Inflammatory macrophage (primary cell): ENCODE data around the gene SPTBN4.
"Not testable (repeated sequence)": the region's sequence is repeated elsewhere in the genome, so short reads cannot be mapped to it uniquely, and the experiment has no call there.

Experiments
- DNase-seq, 2 donors: peaks; one replicate each; pipeline ENCODE4 v3.0.0-alpha.2; 2020 to 2022
- total RNA-seq, 18 experiments: gene quantifications; one replicate each; lab custom pipeline; 2026; ENCODE audit warnings: mixed read lengths in 6 of 18, inconsistent platforms in 2 of 18; lab: John Stamatoyannopoulos, UW

The SPTBN4 gene
- 0.12 to 7.1 (median 1.8) reads per million in 18 experiments for total RNA-seq

DNA sequence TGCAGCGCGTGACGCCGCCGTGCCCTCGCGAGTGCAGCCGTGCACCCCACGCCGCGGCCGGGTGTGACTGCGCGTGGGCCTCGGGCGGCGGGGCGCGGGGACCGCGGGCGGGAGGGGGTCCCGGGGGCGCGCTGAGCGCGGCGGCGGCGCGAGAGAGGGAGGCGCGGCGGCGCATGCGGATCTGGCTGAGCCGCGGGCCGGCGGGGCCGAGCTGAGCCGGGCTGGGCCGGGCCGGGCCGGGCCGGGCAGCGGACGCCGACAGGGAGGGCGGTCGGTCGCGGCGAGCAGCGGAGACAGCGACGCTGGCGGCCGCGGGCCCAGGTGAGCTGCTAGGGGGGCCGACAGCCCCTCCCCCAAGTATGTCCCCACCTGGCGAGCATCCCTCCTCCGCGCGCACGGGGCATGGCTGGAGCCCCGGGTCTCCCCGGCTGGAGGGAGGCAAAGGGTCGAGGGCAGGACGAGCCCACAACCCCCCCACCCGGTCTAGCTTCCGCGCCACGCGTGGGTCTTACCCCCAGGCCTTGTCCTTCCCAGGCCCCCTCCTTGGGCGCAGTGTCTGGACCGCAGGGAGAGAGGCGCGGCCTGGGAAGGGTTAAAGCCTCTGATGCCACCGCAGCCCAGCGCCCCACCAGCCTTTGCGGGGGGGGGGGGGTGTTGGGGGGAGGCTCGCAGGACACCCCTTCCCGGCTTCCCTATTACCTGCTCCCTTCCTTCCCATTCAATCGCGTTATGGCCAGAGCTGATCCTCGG, at the start of gene SPTBN4:
SPTBN4 (plus strand) TSS at position 17 of the 750 bp plus-strand sequence. CDS start 5,621 bp downstream, outside the sequence.
- DNase-seq = no peak

DNA sequence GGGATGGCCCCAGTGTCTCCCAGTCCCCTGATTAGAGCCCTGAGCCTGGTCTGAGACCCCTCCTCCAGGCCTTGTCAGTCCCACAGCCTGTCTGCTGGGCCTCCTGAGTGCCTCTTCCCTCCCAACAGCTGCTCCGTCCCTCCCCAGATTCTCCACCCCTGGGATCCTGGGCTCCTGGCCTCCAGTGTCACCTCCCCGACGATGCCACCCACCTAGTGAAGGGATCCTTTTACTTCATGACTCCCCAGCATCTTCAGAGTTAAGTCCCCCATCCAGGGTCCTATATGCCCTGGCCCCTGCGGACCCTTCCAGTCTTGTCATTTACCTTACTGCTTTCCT, 49.2 kb upstream of the SPTBN4 start:
- no peak for DNase-seq

DNA sequence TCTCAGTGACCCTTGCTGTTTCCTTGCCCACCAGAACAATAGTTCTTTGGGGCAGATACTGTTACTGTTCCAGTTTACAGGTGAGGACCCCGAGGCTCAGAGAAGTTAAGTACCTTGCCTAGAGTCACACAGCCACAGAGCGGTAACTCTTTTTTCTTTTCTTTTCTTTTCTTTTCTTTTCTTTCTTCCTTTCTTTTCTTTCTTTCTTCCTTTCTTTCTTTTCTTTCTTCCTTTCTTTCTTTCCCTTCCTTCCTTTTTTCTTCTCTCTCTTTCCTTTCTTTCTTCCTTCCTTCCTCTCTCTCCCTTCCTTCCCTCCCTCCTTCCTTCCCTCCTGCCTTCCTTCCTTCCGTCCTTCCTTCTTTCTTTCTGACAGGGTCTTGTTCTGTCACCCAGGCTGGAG, 48.8 kb upstream of the SPTBN4 start:
- no peak for DNase-seq

DNA sequence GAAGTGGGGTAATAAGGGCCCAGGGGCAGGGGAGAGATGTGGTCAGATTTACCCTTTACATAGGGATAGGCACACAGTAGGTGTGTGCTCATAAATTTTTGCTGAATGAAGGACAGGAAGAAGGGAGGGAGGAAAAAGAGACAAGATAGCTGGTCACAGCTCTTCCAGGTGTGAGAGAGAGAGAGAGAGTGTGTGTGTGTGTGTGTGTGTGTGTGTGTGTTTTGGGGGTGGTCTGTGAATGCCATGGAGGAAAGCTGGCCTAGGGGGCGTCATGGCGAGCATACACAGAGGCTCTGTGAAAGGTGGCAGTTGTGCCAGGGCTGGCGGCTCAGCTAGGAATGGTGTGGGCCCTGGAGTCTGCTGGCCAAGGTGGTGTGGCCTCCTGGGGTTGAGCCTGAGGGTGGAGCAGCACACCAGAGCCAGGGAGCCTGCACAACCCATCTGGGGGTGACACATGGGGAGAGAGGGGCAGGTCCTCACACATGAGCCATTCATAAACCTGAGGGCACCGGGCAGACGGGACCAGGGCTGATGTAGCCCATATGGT, 47.7 kb upstream of the SPTBN4 start:
- DNase-seq = no peak

DNA sequence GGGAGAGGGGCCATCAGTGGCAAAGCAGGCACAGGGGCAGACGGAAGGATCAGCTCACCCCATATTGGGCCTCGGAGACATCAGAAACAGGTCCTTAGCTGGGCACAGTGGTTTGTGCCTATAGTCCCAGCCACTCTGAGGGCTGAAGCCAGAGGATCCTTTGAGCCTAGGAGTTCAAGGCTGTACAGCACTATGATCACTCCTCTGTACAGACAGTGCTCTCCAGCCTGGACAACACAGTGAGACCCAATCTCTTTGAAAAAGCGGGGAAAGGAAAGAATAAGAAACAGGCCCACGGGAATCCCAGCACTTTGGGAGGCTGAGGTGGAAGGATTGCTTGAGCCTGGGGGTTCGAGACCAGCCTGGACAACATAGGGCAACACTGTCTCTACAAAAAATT, 47.0 kb upstream of the SPTBN4 start:
- no peak for DNase-seq

DNA sequence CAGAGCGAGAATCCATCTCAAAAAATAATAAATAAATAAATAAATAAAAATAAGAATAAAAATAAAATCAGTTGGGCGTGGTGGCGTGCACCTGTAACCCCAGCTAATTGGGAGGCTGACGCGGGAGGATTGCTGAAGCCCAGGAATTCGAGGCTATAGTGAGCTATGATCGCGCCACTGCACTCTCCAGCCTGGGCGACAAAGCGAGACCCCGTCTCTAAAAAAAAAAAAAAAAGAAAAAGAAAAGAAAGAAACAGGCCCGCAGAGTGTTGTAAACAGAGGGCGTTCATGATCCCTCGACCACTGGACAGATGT, 46.4 kb upstream of the SPTBN4 start:
- no peak for DNase-seq

DNA sequence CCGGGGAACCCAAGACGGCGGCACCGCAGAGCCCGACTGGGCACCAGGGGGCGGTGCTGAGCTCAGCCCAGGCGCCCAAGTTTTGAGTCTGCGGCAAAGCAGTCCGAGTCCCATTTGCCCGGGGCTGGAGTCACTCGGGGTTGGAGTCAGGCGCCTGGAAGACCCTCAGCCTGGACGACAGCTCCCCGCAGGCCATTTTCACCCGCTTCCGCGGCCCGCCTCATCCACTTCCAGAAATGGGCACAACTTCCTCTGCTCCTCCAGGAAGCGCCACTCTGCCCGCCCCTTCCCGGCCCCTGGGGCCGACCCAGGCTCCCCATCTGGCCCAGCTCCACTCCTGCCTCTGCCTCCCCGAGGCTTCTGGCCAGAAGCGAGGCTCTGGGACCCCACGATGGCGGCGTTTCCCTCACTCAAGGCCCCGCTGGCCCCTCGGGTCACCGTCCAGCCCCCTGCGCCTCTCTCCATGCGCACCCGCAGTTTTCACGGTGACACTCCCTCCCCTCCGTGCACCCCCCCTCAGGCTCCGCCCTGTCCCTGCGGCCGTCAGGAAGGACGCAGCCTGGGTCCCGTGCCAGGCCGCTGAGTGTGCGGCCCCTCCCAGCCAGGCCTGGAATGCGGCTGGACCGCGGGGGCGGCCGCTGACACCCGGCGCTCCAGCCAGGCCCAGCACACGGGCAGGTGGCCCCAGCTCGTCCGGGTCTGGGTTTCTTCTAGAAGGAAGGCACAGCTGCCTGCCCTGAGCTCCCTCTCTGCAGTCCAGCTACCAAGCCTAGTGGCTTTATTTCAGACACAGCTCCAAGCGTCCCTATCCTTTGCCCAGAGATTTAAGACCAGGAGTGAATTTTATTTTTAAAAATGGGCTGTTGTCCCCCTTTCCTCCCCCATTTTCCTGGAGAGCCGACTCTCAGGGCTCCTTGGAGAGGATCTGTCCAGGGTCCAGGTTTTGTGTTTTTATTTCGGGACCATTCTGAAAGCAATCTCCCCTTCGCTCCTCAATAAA, 45.7 kb upstream of the SPTBN4 start:
- peak; percentile 84 to 89 for DNase-seq

DNA sequence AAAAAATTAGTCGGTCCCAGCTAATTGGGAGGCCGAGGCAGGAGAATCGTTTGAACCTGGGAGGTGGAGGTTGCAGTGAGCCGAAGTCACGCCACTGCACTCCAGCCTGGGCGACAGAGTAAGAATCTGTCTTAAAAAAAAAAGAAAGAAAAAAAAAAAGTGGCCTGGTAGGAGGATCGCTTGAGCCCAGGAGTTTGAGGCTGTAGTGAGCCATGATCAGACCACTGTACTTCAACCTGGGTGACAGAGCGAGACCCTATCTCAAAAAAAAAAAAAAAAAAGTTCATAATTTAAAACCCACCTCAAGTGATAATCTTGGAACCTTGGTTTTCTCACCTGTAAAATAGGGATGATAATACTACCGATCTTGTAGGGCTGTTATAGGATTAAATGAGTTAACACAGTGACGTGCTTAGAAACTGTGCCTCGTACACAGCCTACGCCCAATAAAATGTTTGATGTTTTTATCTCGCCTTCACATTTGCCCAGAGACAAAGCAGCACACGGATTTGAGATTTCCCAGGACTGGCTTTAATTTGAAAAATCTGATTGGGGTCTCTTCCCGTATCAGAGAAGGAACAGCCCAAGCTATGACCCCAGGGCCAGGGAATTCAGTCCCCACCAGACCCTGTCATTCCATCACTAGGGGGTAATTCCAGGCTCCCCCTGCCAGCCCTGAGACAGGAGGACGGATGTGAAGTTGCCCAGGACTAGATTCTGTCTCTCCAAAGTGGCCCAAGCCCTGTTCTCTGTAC, 44.6 kb upstream of the SPTBN4 start:
- no peak for DNase-seq

DNA sequence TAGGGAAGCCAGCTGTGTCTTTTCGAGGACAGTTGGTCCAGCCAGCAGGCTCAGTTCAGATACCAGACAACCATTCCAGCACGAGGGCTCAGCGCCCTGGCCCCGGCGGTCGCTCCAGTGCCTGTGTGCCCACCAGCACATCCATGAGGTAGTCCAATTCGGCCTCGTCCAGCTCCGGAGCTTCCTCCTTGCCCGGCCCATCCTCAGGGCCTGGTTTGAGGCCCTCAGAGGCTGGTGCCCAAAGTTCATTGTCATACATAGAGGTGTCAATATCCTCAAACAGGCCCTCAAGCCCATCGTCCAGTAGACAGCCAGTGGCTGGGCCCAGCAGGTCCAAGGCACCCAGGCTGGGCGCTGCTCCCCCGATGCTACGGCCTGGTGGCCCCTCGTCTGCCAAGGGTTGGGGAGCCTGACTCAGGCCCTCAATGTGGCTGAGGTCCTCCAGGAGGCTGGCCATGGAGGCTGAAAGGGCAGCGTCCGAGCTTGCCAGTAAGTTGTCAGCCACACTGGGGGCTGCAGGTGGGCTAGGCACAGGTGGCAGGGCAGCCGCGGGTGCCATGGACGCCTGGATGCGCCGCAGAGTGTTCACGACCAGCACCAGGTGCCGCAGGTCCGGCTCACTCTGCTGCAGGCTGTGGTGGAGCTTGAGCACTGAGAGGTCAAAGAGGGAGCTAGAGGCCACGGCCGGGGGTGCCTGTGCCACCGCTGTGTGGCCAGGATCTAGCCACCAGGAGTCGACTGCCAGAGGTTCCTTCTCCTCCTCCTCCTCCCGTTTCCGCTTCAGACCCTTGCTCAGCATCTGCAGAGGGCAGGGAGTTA, 43.8 kb upstream of the SPTBN4 start:
- DNase-seq = no peak

DNA sequence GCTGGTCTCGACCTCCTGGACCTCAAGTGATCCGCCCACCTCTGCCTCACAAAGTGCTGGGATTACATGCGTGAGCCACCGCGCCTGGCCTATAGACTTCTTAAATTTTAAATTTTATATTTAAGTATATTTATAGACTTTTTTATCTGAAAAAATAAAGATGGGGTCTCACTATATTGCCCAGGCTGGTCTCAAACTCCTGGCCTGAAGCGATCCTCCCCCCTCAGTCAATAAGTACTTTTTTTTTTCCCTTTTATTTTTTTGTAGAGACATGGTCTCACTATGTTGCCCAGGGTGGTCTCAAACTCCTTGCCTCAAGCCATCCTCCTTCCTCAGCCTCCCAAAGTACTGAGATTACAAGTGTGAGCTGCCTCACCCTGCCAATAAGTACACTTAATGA, 42.9 kb upstream of the SPTBN4 start:
- no peak for DNase-seq

DNA sequence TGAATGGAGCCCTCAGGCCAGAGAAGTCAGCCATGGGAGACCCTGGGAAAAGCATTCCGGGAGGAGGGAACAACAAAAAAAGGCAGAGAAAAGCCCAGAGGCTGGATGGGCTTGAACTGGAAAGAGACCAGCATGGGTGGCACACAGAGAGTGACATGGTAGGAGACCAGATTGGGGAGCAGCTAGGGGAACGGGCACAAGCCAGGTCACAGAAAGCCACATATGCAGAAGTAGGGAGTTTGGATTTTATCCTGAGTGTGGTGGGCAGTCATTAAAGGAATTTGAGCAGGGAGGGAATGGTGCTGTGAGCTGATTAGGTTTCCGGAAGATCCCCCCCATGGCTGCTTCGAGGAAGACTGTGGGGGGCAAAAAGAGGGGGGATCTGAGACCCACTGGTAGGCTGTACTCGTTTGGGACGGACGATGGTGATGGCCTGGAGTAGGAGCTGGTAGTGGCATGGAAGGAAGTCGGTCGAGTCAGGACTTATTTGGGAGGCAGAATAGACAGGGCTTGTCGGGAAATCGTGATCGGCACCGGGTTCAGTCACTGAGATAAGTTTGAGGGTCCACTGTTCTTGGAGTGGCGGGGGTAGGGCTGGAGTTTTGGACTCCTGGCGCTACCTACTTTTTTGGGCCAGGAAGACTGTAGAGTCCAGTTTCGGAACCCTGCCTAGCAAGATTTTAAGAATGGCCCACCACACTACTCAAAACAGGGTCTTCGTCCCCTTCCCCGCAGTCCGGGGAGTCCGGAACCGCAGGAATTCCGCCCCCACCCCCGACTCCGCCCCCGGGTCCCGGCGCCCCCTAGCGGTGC, 42.0 kb upstream of the SPTBN4 start:
- DNase-seq = peak in 1 of 2 donors; percentile 23

DNA sequence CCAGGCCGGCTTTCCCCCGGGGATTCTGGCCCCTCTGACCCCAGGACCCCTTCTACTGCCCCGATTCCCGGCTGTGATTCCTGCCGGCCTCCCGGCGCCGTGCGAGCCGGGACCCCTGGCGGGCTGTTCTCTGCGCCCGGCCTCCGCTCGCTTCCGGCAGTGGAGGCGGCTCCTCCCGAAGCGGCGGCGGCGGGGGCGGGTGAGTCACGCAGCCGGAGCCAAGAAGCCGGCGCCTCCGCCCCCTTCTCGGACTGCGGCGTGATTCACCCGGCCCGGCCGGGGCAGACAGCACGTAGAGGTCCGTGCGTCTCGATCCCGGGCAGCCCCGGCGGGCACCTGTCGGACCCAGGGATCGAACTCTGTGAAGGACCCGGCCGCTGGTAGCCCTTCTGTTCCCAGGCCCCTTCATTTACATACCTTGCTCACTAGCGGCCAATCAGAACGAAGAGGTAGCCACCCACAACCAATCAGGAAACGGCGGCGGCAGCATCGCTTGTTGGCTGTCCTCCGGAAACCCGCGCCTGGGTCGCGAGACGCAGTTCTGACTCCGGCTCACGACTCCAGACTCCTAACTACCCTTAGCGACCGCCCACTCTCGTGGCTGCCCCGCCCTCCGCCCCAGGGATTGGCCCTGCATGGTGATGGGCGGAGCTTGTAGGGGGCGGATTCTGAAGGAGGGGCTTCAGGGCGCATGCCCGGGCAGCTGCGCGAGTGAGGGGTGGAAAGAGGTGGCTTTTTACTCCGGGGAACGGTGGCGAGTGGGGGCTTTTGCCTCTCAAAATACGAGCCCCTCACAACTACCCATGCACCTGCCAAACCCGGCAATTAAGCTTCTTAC, 41.1 kb upstream of the SPTBN4 start, which contains the start of gene SERTAD1:
SERTAD1 (minus strand) TSS at position 543 of the 838 bp plus-strand sequence. CDS start 2,446 bp downstream, outside the sequence.
- peak; percentile 100 for DNase-seq

DNA sequence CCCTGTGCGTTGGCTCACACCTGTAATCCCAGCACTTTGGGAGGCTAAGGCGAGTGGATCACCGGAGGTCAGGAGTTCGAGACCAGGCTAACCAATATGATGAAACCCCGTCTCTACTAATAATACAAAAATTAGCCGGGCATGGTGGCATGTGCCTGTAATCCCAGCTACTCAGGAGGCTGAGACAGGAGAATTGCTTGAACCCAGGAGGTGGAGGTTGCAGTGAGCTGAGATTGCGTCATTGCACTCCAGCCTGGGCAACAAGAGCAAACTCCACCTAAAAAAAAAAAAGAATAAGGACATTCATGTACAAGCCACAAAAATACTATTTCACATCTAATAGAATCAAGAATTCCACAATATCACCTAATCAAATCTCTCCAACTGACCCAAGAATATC, 38.6 kb upstream of the SPTBN4 start:
- DNase-seq = not testable (repeated sequence)

DNA sequence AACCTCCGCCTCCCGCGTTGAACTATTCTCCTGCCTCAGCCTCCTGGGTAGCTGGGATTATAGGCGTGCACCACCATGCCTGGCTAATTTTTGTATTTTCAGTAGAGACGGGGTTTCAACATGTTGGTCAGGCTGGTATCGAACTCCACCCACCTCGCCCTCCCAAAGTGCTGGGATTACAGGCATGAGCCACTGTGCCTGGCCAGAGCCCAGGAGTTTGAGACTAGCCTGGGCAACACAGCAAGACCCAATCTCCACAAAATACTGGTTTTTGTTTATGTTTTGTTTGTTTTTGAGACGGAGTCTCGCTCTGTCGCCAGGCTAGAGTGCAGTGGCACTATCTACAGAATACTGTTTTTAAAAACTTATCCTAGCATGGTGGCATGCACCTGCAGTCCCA, 36.6 kb upstream of the SPTBN4 start:
- not testable (repeated sequence) for DNase-seq

DNA sequence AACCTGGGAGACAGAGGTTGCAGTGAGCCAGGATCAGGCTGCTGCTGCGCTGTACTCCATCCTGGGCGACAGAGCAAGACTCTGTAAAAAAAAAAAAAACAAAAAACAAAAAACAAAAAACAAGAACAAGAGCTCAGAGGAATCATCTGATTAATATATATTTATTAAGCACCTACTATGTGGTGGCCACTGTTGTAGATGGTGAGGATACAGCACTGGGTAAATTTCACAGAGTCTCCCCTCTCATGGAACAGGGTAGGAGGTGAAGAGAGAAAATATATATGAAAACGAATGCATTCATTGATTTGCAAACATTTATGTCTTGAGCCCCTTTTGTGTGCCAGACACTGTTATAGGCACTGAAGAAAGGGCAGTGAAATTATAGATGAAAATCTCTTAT, 35.1 kb upstream of the SPTBN4 start:
- DNase-seq = no peak

DNA sequence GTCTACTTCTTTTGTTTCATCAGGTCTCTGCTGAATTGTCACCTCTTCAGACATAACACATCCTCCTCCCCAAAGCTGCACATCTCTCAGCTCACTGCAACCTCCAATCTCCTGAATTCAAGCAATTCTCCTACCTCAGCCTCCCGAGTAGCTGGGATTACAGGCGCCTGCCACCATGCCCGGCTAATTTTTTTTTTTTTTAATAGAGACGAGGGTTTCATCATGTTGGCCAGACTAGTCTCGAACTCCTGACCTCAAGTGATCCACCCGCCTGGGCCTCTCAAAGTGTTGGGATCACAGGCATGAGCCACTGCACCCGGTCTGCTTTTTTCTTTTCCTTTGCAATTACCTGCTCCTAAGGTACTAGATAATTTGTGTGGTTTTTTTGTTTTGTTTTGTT, 34.0 kb upstream of the SPTBN4 start:
- not testable (repeated sequence) for DNase-seq

DNA sequence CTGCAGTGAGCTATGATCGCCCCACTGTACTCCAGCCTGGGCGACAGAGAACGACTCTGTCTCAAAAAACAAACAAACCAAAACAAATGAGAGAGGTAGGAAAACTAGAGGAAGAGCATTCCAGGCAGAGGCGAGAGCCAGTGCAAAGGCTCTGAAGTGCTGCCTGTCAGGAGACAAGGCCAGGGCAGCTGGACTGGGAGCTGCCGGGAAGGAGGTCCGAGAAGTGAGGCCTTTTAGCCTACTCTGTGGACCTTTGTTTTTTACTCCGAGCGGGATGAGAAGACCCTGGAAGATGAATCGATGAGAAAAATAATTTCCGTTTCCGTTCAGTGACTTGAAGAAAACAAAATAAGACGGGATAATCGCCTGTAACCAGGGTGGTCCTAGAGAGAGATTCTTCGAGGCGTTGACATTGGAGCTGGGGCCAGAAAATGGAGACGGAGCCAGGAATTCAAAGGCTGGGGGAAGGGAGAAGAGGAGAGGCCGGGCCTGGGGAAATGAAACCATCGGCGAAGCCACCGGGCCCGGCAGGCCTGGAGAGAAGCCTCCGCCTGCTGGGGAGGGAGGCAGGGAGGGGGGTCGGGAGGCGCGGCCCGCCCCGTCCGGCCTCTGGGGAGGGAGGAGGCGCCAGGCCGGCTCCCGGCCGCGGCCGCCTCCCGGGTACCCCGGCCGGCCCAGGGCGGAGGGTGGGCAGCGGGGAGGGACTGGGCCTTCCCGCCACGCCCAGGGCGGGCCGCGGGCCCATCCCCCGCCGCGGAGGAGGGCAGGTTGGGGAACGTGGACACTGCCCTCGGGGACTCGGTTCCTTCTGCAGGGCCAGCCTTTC, 33.2 kb upstream of the SPTBN4 start:
- peak; percentile 94 to 95 for DNase-seq

DNA sequence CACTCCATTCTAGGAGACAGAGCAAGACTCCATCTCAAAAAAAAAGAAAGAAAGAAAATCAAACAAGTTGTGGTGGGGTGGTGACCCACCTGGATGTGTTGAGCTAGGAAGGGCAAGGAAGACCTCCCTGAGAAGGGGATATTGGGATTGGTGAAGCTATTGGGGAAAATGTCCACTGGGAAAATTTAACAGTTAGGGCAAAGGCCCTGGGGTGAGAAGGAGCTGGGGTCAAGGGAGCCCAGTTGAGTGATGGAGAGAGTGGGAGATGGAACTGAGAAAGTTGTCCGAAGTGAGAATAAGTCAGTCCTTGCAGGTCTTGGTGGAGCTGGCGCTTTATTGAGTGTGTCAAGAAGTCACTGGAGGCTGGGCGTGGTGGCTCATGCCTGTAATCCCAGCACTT, 28.5 kb upstream of the SPTBN4 start:
- no peak for DNase-seq

DNA sequence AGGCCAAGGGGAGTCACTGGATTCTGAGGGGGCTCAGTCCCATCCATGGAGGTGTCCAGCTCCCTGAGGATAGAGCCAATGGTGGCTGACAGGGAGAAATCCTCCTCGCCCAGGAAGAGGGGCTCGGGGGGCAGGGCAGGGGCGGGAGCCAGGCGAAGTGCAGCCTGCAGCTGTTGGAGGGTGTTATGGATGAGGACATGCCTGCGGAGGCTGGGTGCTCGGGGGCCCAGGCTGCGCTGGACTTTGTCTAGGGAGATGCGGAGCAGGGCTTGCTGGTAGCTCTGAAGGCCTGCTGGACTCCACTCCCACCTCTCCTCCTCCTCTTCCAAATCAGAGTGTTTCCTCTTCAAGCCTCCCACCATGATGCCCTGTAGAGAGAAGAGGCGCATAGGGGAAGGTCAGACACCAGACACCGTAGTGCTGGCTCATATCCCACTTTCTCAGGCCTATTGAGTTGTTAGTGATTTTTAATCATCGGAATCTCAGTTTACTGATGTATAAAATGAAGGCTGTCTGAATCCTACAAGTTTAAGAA, 25.0 kb upstream of the SPTBN4 start:
- peak in 1 of 2 donors; percentile 14 for DNase-seq
